Measurements from ENCODE around the gene AKT2. TPM values are rescaled to one million over a fixed set of nuclear protein-coding genes. Genes with fewer than 3 reads are reported as not detected.
A peak's percentile ranks its signal among the peaks of the same experiment; 100 is the strongest.

The AKT2 gene
- total and polyA plus RNA-seq, 12 donors = 56.7 to 147 (median 123) TPM

- ATAC-seq = peak in 3 of 8 donors; percentile 1 to 17 (median 10)
- Histone ChIP-seq H3K4me3 (no peak overlapping the region), H3K27me3 (no peaks in the 10 kb centered on the region), H3K4me1 (peaks cover 4 to 54% (median 45%) of the 10 kb centered on the region in 9 donors), H3K27ac (peak overlapping the region in 9 of 10 donors; percentile 17 to 69 (median 50)), H3K36me3 (peaks cover 0 to 47% (median 7%) of the 10 kb centered on the region in 9 donors), H3K9me3 (no peaks in the 10 kb centered on the region)
- DNase-seq = no peak
- intact Hi-C loops (cut with DNase I) = no loop called here
- 64 to 71% methylated on average over 6 of the region's 6 CpGs for WGBS, 2 donors
- TF ChIP-seq, protein P1, sequence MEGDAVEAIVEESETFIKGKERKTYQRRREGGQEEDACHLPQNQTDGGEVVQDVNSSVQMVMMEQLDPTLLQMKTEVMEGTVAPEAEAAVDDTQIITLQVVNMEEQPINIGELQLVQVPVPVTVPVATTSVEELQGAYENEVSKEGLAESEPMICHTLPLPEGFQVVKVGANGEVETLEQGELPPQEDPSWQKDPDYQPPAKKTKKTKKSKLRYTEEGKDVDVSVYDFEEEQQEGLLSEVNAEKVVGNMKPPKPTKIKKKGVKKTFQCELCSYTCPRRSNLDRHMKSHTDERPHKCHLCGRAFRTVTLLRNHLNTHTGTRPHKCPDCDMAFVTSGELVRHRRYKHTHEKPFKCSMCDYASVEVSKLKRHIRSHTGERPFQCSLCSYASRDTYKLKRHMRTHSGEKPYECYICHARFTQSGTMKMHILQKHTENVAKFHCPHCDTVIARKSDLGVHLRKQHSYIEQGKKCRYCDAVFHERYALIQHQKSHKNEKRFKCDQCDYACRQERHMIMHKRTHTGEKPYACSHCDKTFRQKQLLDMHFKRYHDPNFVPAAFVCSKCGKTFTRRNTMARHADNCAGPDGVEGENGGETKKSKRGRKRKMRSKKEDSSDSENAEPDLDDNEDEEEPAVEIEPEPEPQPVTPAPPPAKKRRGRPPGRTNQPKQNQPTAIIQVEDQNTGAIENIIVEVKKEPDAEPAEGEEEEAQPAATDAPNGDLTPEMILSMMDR (IDR thresholded peaks at IDR 0.05) = no peak
These were observed 19.4 kb downstream of the AKT2 start for GRCh38 chr19:40265763-40266099.

DNA sequence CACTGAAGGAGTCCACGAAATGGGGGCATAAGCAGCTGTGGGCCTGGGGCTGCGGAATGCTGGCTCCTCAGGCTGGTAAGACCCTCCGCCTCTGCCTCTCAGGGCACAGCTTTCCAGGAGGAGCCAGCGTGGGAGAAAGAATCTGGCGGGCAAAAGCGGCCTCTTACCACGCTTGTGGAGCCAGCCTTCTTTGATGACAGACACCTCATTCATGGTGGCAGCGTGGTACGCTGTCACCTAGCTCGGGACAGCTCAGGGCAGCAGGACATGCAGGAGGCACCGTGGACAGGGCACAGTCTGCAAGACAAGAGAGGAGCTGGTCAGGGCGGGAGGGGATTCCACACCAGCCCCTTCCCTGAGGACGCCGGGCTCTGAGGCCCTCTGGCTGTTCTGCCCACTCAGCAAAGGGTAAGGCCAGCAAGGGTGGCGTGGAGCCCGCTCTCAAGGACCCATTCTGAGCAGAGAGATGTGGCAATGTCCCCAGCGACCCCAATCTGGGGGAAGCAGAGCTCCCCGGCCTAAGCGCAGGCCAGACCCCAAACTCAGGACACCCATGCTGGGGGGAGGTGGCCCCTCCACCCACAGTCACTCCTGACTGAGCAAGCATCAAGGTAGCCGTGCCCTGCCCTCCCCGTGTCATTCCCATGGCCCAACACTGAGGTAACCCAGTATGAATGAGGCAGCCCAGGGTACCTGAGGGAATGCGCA is 19.9 kb downstream of the AKT2 start:
- intact Hi-C loops (cut with DNase I) = no loop called here
- Histone ChIP-seq H3K4me1 (peaks cover under 1 to 49% (median 40%) of the 10 kb centered on the region in 9 donors), H3K27me3 (no peaks in the 10 kb centered on the region), H3K27ac (peak overlapping the region in 2 of 10 donors; percentile 47 to 61), H3K36me3 (peaks cover 0 to 42% (median 7%) of the 10 kb centered on the region in 9 donors), H3K4me3 (no peak overlapping the region), H3K9me3 (no peaks in the 10 kb centered on the region)
- TF ChIP-seq, protein P1 (IDR thresholded peaks at IDR 0.05) = no peak
- 88 to 94% methylated on average over 22 of the region's 22 CpGs for WGBS, 2 donors
- peak in 2 of 8 donors; percentile 3 to 4 for ATAC-seq
- DNase-seq = no peak

- DNase-seq (no peak), ATAC-seq (no peak)
- H3K27ac ChIP-seq = no peak overlapping the region
- intact Hi-C loops (cut with DNase I) = no loop called here
- peaks cover 0 to 44% (median 33%) of the 10 kb centered on the region in 9 donors for H3K4me1 ChIP-seq
- H3K27me3 ChIP-seq = no peaks in the 10 kb centered on the region
- H3K4me3 ChIP-seq = no peak overlapping the region
- TF ChIP-seq, protein P1 (IDR thresholded peaks at IDR 0.05) = no peak
- H3K9me3 ChIP-seq = no peaks in the 10 kb centered on the region
- H3K36me3 ChIP-seq = peaks cover 0 to 41% (median 7%) of the 10 kb centered on the region in 9 donors
- 78 to 80% methylated on average over 19 of the region's 19 CpGs for WGBS, 2 donors
These were observed 20.7 kb downstream of the AKT2 start for GRCh38 chr19:40264314-40265054.

DNA sequence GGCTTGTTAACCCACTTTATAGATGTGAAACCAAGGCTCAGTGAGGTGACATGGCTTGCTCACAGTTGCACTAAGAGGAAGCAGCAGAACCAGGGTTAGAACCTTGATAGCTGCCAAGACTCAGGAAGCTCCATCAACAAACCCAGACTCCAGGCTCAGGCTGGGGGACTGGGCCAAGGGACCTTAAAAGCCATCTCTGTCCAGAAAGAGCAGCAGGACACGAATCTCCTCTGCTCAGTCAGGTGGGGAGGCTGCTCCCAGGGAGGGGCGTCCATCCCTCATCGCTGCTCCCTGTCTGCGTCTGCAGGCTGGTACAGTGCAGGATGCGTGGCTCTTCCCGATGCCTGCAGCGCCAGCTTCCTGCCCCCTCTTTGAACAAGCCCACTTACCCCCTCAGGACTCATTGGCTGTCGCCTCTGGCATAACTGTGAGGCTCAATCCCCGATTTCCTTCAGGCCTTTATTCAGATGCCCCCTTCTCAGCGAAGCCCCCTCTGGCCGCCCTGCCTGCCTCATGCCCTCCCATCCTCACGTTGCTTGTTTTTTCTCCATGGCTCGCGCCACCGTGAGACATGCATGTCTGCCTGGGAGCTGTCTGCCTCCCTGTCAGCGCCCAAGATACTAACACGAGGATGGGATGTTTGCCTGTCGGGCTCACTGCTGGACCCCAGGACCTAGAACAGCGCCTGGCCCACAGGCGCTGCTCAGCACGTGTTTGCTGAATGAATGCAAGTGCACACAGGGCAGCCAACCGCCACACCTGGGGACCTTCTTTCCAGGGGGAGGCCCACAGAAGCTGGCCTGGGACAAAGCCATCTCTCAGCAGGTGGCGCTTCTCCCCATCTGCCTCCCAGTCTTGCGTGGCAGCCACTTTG is 21.5 kb downstream of the AKT2 start:
- intact Hi-C loops (cut with DNase I) = no loop called here
- H3K27me3 ChIP-seq = no peaks in the 10 kb centered on the region

More for the DNA sequence above, 21.5 kb downstream of the AKT2 start:
- no peak for ATAC-seq
- H3K9me3 ChIP-seq = no peaks in the 10 kb centered on the region
- DNase-seq = no peak
- TF ChIP-seq, protein P1 (IDR thresholded peaks at IDR 0.05) = no peak
- no peak overlapping the region for H3K4me3 ChIP-seq
- 75 to 85% methylated on average over 24 of the region's 24 CpGs for WGBS, 2 donors
- H3K4me1 ChIP-seq = peaks cover 0 to 44% (median 31%) of the 10 kb centered on the region in 9 donors
- H3K36me3 ChIP-seq = peaks cover 0 to 41% (median 7%) of the 10 kb centered on the region in 9 donors
- H3K27ac ChIP-seq = no peak overlapping the region

Measured in heart right ventricle (tissue), 16 donors.